Cardiac fibroblast (primary cell): ENCODE results near the gene CLGN.
A peak's percentile ranks its signal among the peaks of the same experiment; 100 is the strongest.

ENCODE experiments used
- DNase-seq, 2 donors: peaks; one replicate each; pipeline versions ENCODE4 v3.0.0 to v3.0.0-alpha.2; 2010; ENCODE audit warnings: low read depth in 2 of 2
- H3K4me3 ChIP-seq, 2 donors: replicated peaks in 1 of 2; 1 replicate in 1 of 2; 2 replicates in 1 of 2; pipeline ENCODE4 v1.5.1; 2011; ENCODE audit warnings: low read depth in 2 of 2, low read length in 2 of 2, mild to moderate bottlenecking in 2 of 2, moderate library complexity in 1 of 2
- CTCF ChIP-seq: IDR thresholded peaks from one replicate; pipeline ENCODE4 v1.5.1; 2011; ENCODE audit warnings: low read depth, mild to moderate bottlenecking, low read length, inconsistent platforms

Gene CLGN

GRCh38 chr4:140427106-140427918 lies at the start of gene CLGN:
CLGN (minus strand) TSS chr4:140427648; CDS start chr4:140413078, 14,570 bp downstream.
- peak; percentile 5 for TF ChIP-seq CTCF
- peak within 1 kb of the TSS; percentile 60 to 65 for H3K4me3 ChIP-seq
- DNase-seq = peak; percentile 43 to 44

- TF ChIP-seq CTCF = no peak
- DNase-seq = peak in 1 of 2 donors; percentile 1
- no peak overlapping the region for H3K4me3 ChIP-seq
These were observed 44.7 kb upstream of the CLGN start for GRCh38 chr4:140472156-140472555.

- no peak overlapping the region for H3K4me3 ChIP-seq
- no peak for TF ChIP-seq CTCF
- no peak for DNase-seq
These were observed 42.6 kb upstream of the CLGN start for GRCh38 chr4:140469791-140470733.

GRCh38 chr4:140466146-140466545 lies 38.7 kb upstream of the CLGN start:
- TF ChIP-seq CTCF = no peak
- DNase-seq = no peak
- H3K4me3 ChIP-seq = no peak overlapping the region

GRCh38 chr4:140463614-140464013 lies 36.2 kb upstream of the CLGN start:
- TF ChIP-seq CTCF = no peak
- no peak for DNase-seq
- H3K4me3 ChIP-seq = no peak overlapping the region

GRCh38 chr4:140463182-140463581 lies 35.7 kb upstream of the CLGN start:
- no peak for DNase-seq
- no peak overlapping the region for H3K4me3 ChIP-seq
- TF ChIP-seq CTCF = no peak
